Measurements from ENCODE around the gene C19orf25. TPM values are rescaled to one million over a fixed set of nuclear protein-coding genes. Genes with fewer than 3 reads are reported as not detected.
"Not testable (repeated sequence)": the region's sequence is repeated elsewhere in the genome, so short reads cannot be mapped to it uniquely, and the experiment has no call there.

The C19orf25 gene
- total RNA-seq, 1 donor from 2014 or later, result 11.5 TPM

DNA sequence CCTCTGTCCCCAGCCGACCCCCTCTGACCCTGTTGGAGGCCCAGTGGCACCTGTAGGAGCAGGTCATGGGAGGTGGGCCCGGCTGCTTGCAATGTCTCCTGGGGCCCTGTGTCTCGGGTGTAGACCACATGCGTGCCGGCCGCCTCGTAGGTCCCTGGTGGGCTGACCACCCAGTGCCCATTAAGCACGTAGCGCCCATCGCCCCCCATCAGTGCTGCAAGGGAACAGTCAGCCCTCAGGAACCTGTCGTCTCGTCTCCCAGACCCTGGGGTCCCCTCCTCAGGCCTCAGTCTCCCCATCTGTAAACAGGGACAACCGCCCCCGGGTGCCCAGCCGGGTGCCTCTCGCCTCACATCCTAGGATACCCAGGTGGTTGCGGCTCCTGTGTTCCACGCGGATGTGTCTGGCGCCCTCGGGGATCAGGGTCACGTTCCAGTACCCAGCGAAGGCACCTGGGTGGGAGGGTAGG, 28.2 kb upstream of the C19orf25 start:
- peak overlapping the region; percentile 85 for H3K27ac ChIP-seq (ENCODE audit: low read depth, low read length)
- H3K4me1 ChIP-seq (ENCODE audit: control insufficient read depth in 3 of 3, insufficient read depth in 3 of 3, low read length in 3 of 3), result peaks cover 14 to 33% (median 29%) of the 10 kb centered on the region in 3 donors
- peak overlapping the region in 2 of 3 donors; percentile 23 to 82 for H3K9ac ChIP-seq (ENCODE audit: low read depth in 1 of 3, low read length in 3 of 3)
- H3K4me3 ChIP-seq (ENCODE audit: low read length in 3 of 3), result peak overlapping the region; percentile 8 to 73 (median 65)
- H3K36me3 ChIP-seq (ENCODE audit: control insufficient read depth in 3 of 3, insufficient read depth in 3 of 3, low read length in 3 of 3), result peaks cover 4 to 17% (median 5%) of the 10 kb centered on the region in 3 donors
- no peaks in the 10 kb centered on the region for H3K9me3 ChIP-seq (ENCODE audit: control insufficient read depth in 3 of 3, low read length in 3 of 3)
- peaks cover 15 to 17% (median 16%) of the 10 kb centered on the region in 3 donors for H3K27me3 ChIP-seq (ENCODE audit: control insufficient read depth in 3 of 3, insufficient read depth in 3 of 3, low read length in 3 of 3)

DNA sequence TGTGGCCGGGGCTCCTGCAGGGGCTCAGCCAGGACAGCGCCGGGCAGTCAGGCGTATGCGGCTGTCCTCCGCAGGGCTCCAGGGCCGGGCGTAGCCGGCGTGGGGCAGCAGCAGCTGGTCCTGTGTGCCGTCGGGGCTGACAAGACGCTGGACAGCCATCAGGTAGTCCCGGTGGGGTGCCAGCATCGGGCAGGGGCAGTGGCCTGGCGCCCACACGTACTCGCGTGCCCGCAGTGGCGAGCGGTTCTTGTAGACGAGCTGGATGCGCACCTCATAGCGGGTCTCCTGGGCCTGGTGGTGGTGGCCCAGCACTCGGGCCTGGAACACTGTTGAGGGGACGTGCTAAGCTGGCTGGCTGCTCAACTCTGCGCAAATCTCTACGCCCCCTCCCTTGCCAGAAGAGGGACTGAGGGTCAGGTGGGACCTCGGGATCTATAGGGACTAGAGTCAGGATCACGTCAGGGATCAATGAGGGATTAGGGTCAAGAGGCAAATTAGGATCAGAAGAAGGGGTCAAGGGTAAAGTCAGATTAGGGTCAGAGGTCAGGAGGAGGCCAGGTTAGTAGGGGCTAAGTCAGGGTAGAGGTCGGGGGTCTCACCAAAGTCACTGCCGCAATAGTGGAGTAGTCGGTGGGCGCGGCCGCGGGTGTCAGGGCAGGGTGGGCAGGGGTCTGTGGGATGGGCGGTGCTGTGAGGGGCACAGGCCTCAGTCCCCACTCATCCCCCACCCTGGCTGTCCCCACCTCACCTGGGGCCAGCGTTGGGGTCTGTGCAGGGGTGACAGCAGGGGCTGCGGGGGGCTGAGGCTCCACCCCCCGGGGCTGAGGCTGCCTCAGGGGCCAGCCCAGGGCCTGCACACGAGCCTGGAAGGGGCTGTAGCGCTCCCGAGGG, 27.2 kb upstream of the C19orf25 start:
- Histone ChIP-seq H3K4me1 (ENCODE audit: control insufficient read depth in 3 of 3, insufficient read depth in 3 of 3, low read length in 3 of 3) (peaks cover 14 to 28% (median 24%) of the 10 kb centered on the region in 3 donors), H3K9ac (ENCODE audit: low read depth in 1 of 3, low read length in 3 of 3) (no peak overlapping the region), H3K27me3 (ENCODE audit: control insufficient read depth in 3 of 3, insufficient read depth in 3 of 3, low read length in 3 of 3) (peaks cover 16 to 17% (median 17%) of the 10 kb centered on the region in 3 donors), H3K9me3 (ENCODE audit: control insufficient read depth in 3 of 3, low read length in 3 of 3) (no peaks in the 10 kb centered on the region), H3K4me3 (ENCODE audit: low read length in 3 of 3) (no peak overlapping the region), H3K36me3 (ENCODE audit: control insufficient read depth in 3 of 3, insufficient read depth in 3 of 3, low read length in 3 of 3) (peaks cover 4 to 17% (median 5%) of the 10 kb centered on the region in 3 donors), H3K27ac (ENCODE audit: low read depth, low read length) (no peak overlapping the region)

- H3K4me3 ChIP-seq (ENCODE audit: low read length in 3 of 3), result no peak overlapping the region
- H3K9ac ChIP-seq (ENCODE audit: low read depth in 1 of 3, low read length in 3 of 3), result no peak overlapping the region
- peaks cover 16 to 21% (median 17%) of the 10 kb centered on the region in 3 donors for H3K27me3 ChIP-seq (ENCODE audit: control insufficient read depth in 3 of 3, insufficient read depth in 3 of 3, low read length in 3 of 3)
- H3K36me3 ChIP-seq (ENCODE audit: control insufficient read depth in 3 of 3, insufficient read depth in 3 of 3, low read length in 3 of 3), result peaks cover 4 to 17% (median 5%) of the 10 kb centered on the region in 3 donors
- no peak overlapping the region for H3K27ac ChIP-seq (ENCODE audit: low read depth, low read length)
- no peaks in the 10 kb centered on the region for H3K9me3 ChIP-seq (ENCODE audit: control insufficient read depth in 3 of 3, low read length in 3 of 3)
- peaks cover 14 to 27% (median 24%) of the 10 kb centered on the region in 3 donors for H3K4me1 ChIP-seq (ENCODE audit: control insufficient read depth in 3 of 3, insufficient read depth in 3 of 3, low read length in 3 of 3)
These were observed 26.0 kb upstream of the C19orf25 start for GRCh38 chr19:1505012-1505411.

DNA sequence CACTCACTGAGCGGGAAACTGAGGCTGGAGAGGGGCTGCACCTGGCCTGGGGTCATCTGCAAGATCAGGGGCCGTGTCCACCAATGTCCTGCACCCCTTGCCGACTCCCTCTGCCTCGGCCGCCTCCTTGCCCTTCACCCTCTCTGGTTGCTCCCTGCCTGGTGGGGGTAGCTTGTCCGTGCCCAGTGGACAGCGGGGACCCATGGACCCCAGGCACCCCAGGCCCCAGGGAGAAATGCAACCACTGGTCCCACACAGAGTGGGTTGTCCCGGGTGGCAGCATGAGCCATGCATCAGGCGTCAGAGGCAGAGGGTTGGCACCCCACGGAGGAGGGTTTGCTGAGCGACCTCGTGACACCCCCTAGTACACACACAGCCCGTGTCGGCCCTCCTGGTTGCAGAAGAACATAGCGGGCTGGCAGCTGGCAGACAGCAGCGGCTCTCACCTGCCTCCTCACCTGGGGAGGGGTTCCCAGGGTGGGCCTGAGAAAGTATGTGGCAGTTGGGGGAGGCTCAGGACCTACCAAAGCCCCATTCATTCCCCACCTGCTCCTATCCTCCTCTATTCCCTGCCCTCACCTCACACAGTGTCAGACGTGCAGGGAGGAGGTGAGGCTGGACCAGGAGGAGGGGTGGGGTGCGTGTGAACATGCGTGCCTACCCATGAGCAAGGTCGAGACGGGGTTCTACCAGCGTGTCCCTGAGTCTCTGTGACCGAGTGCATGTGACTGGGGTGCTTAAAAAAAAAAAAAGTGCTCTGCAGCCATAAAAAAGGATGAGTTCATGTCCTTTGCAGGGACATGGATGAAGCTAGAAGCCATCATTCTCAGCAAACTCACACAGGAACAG, 25.1 kb upstream of the C19orf25 start:
- H3K36me3 ChIP-seq (ENCODE audit: control insufficient read depth in 3 of 3, insufficient read depth in 3 of 3, low read length in 3 of 3), result peaks cover 4 to 11% (median 5%) of the 10 kb centered on the region in 3 donors
- no peaks in the 10 kb centered on the region for H3K9me3 ChIP-seq (ENCODE audit: control insufficient read depth in 3 of 3, low read length in 3 of 3)
- peaks cover 16 to 24% (median 17%) of the 10 kb centered on the region in 3 donors for H3K27me3 ChIP-seq (ENCODE audit: control insufficient read depth in 3 of 3, insufficient read depth in 3 of 3, low read length in 3 of 3)
- no peak overlapping the region for H3K4me3 ChIP-seq (ENCODE audit: low read length in 3 of 3)
- H3K27ac ChIP-seq (ENCODE audit: low read depth, low read length), result no peak overlapping the region
- peaks cover 14 to 27% (median 21%) of the 10 kb centered on the region in 3 donors for H3K4me1 ChIP-seq (ENCODE audit: control insufficient read depth in 3 of 3, insufficient read depth in 3 of 3, low read length in 3 of 3)
- H3K9ac ChIP-seq (ENCODE audit: low read depth in 1 of 3, low read length in 3 of 3), result peak overlapping the region in 1 of 3 donors; percentile 33

GRCh38 chr19:1503089-1503924, 24.3 kb upstream of the C19orf25 start:
- Histone ChIP-seq H3K27me3 (ENCODE audit: control insufficient read depth in 3 of 3, insufficient read depth in 3 of 3, low read length in 3 of 3) (peaks cover 16 to 24% (median 17%) of the 10 kb centered on the region in 3 donors), H3K36me3 (ENCODE audit: control insufficient read depth in 3 of 3, insufficient read depth in 3 of 3, low read length in 3 of 3) (peaks cover 4 to 11% (median 5%) of the 10 kb centered on the region in 3 donors), H3K4me3 (ENCODE audit: low read length in 3 of 3) (peak overlapping the region in 1 of 3 donors; percentile 29), H3K4me1 (ENCODE audit: control insufficient read depth in 3 of 3, insufficient read depth in 3 of 3, low read length in 3 of 3) (peaks cover 12 to 23% (median 21%) of the 10 kb centered on the region in 3 donors), H3K27ac (ENCODE audit: low read depth, low read length) (no peak overlapping the region), H3K9ac (ENCODE audit: low read depth in 1 of 3, low read length in 3 of 3) (peak overlapping the region in 1 of 3 donors; percentile 50), H3K9me3 (ENCODE audit: control insufficient read depth in 3 of 3, low read length in 3 of 3) (no peaks in the 10 kb centered on the region)

GRCh38 chr19:1502433-1503088, 23.5 kb upstream of the C19orf25 start:
- H3K4me3 ChIP-seq (ENCODE audit: low read length in 3 of 3), result no peak overlapping the region
- H3K9me3 ChIP-seq (ENCODE audit: control insufficient read depth in 3 of 3, low read length in 3 of 3), result no peaks in the 10 kb centered on the region
- peaks cover 4 to 11% (median 5%) of the 10 kb centered on the region in 3 donors for H3K36me3 ChIP-seq (ENCODE audit: control insufficient read depth in 3 of 3, insufficient read depth in 3 of 3, low read length in 3 of 3)
- H3K27ac ChIP-seq (ENCODE audit: low read depth, low read length), result no peak overlapping the region
- H3K27me3 ChIP-seq (ENCODE audit: control insufficient read depth in 3 of 3, insufficient read depth in 3 of 3, low read length in 3 of 3), result peaks cover 21 to 31% (median 21%) of the 10 kb centered on the region in 3 donors
- H3K9ac ChIP-seq (ENCODE audit: low read depth in 1 of 3, low read length in 3 of 3), result peak overlapping the region in 1 of 3 donors; percentile 50
- H3K4me1 ChIP-seq (ENCODE audit: control insufficient read depth in 3 of 3, insufficient read depth in 3 of 3, low read length in 3 of 3), result peaks cover 12 to 22% (median 18%) of the 10 kb centered on the region in 3 donors

DNA sequence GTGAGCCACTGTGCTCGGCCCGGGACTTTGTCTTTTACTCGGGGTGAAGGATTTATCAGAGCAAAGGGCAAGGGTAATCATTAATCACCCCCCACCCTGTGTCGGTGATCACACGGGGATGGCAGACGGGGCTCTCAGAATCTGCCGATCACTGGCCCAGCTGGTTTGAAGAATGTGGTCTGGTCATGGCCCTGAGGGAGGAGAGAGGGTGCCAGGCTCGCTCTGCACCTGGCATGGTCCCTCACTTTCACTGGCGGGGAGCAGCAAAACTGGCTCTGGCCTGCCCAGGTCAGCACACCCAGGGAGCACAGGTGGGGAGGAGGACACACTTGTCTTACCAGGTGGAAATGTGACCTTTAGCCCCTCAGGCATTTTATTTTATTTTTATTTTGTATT, 22.2 kb upstream of the C19orf25 start:
- Histone ChIP-seq H3K36me3 (ENCODE audit: control insufficient read depth in 3 of 3, insufficient read depth in 3 of 3, low read length in 3 of 3) (peaks cover 4 to 10% (median 5%) of the 10 kb centered on the region in 3 donors), H3K9ac (ENCODE audit: low read depth in 1 of 3, low read length in 3 of 3) (no peak overlapping the region), H3K4me1 (ENCODE audit: control insufficient read depth in 3 of 3, insufficient read depth in 3 of 3, low read length in 3 of 3) (peaks cover 8 to 16% (median 13%) of the 10 kb centered on the region in 3 donors), H3K27ac (ENCODE audit: low read depth, low read length) (no peak overlapping the region), H3K27me3 (ENCODE audit: control insufficient read depth in 3 of 3, insufficient read depth in 3 of 3, low read length in 3 of 3) (peaks cover 26 to 44% (median 33%) of the 10 kb centered on the region in 3 donors), H3K9me3 (ENCODE audit: control insufficient read depth in 3 of 3, low read length in 3 of 3) (no peaks in the 10 kb centered on the region), H3K4me3 (ENCODE audit: low read length in 3 of 3) (no peak overlapping the region)

- H3K4me3 ChIP-seq (ENCODE audit: low read length in 3 of 3); H3K9ac ChIP-seq (ENCODE audit: low read depth in 1 of 3, low read length in 3 of 3); H3K9me3 ChIP-seq (ENCODE audit: control insufficient read depth in 3 of 3, low read length in 3 of 3); H3K27ac ChIP-seq (ENCODE audit: low read depth, low read length); H3K36me3 ChIP-seq (ENCODE audit: control insufficient read depth in 3 of 3, insufficient read depth in 3 of 3, low read length in 3 of 3): not testable (repeated sequence)
- peaks cover 8 to 16% (median 13%) of the 10 kb centered on the region in 3 donors for H3K4me1 ChIP-seq (ENCODE audit: control insufficient read depth in 3 of 3, insufficient read depth in 3 of 3, low read length in 3 of 3)
- H3K27me3 ChIP-seq (ENCODE audit: control insufficient read depth in 3 of 3, insufficient read depth in 3 of 3, low read length in 3 of 3), result peaks cover 24 to 48% (median 38%) of the 10 kb centered on the region in 3 donors
These were observed 20.2 kb upstream of the C19orf25 start for GRCh38 chr19:1499231-1499630.
